Tibial nerve (tissue), 3 donors: ENCODE results near the gene UBA7.
"Not testable (repeated sequence)": the region's sequence is repeated elsewhere in the genome, so short reads cannot be mapped to it uniquely, and the experiment has no call there.

Source experiments
- CTCF ChIP-seq, 5 experiments: fragments of 200-600 bp in 3 of 5; fragments of 450-650 bp in 2 of 5; sonication (generic) in 3 of 5; IDR thresholded peaks; one replicate each; pipeline ENCODE4 v1.5.1; 2016 to 2019; ENCODE audit warnings: antibody characterized with exemption in 5 of 5, mild to moderate bottlenecking in 3 of 5, moderate library complexity in 2 of 5
- POLR2A ChIP-seq, 2 donors: fragments of 450-650 bp; IDR thresholded peaks; one replicate each; pipeline ENCODE4 v1.6.1; 2017; ENCODE audit warnings: antibody characterized with exemption in 2 of 2, mild to moderate bottlenecking in 2 of 2, moderate library complexity in 2 of 2

- not testable (repeated sequence) for TF ChIP-seq CTCF, POLR2A (IDR thresholded peaks at IDR 0.05)
These were observed 9.4 kb upstream of the UBA7 start for GRCh38 chr3:49823131-49823530.
